Measurements from ENCODE around the gene ARHGAP21.

ARHGAP21 gene

GRCh38 chr10:24715246-24715769 is 8.4 kb downstream of the ARHGAP21 start:
- DNase-seq (ENCODE audit: low spot score) = no peak
- TF ChIP-seq, protein P1, sequence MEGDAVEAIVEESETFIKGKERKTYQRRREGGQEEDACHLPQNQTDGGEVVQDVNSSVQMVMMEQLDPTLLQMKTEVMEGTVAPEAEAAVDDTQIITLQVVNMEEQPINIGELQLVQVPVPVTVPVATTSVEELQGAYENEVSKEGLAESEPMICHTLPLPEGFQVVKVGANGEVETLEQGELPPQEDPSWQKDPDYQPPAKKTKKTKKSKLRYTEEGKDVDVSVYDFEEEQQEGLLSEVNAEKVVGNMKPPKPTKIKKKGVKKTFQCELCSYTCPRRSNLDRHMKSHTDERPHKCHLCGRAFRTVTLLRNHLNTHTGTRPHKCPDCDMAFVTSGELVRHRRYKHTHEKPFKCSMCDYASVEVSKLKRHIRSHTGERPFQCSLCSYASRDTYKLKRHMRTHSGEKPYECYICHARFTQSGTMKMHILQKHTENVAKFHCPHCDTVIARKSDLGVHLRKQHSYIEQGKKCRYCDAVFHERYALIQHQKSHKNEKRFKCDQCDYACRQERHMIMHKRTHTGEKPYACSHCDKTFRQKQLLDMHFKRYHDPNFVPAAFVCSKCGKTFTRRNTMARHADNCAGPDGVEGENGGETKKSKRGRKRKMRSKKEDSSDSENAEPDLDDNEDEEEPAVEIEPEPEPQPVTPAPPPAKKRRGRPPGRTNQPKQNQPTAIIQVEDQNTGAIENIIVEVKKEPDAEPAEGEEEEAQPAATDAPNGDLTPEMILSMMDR (IDR thresholded peaks at IDR 0.05; ENCODE audit: extremely low read depth, insufficient read depth, missing control alignments) = no peak
- in situ Hi-C loops (cut with MboI; ENCODE audit: low pct_unique_long_range_greater_than_20kb, low sequenced_read_pairs, unreplicated experiment) = no loop called here

DNA sequence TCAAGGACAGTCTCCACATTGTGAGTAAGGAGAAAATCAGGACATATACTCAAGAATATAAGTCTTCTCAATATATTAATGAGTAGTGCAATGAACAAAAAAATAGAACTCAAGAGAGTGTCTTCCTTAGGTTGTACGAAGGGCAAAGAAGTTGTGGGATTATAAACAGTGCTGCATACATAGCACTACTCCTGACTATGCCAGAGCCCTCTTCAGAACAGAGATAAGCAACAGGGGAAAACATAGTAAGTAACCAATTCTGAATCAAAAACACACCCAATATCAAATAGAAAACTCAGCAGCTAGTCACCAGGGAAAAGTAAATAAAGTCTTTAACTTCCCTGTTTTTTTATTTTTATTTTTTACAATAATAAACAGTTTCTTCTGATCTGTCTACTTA is 10.6 kb downstream of the ARHGAP21 start:
- TF ChIP-seq, protein P1 (IDR thresholded peaks at IDR 0.05; ENCODE audit: extremely low read depth, insufficient read depth, missing control alignments) = no peak
- in situ Hi-C loops (cut with MboI; ENCODE audit: low pct_unique_long_range_greater_than_20kb, low sequenced_read_pairs, unreplicated experiment) = no loop called here
- DNase-seq (ENCODE audit: low spot score) = no peak

DNA sequence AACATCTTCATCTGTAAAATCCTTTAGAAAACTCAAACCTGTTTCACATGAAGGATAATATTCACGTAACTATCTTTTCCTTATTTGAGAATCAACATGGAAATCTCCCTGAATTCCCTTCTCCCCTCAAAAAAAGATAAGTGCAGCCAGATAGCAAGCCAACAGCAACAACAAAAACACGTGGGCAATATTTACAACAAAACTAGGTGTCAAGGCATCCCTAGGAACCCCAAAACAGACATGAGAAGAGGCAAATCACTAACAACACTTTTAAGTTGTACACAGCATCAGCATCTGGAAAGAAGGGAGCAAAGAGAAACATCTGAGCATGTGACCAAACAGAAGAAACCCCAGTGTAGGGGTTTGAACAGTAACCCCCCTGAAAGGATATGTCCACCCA is 12.2 kb downstream of the ARHGAP21 start:
- DNase-seq (ENCODE audit: low spot score) = no peak
- TF ChIP-seq, protein P1 (IDR thresholded peaks at IDR 0.05; ENCODE audit: extremely low read depth, insufficient read depth, missing control alignments) = no peak
- in situ Hi-C loops (cut with MboI; ENCODE audit: low pct_unique_long_range_greater_than_20kb, low sequenced_read_pairs, unreplicated experiment) = no loop called here

- TF ChIP-seq, protein P1 (IDR thresholded peaks at IDR 0.05; ENCODE audit: extremely low read depth, insufficient read depth, missing control alignments) = no peak
- in situ Hi-C loops (cut with MboI; ENCODE audit: low pct_unique_long_range_greater_than_20kb, low sequenced_read_pairs, unreplicated experiment) = no loop called here
- no peak for DNase-seq (ENCODE audit: low spot score)
Measured at GRCh38 chr10:24708081-24708480, 15.6 kb downstream of the ARHGAP21 start.

DNA sequence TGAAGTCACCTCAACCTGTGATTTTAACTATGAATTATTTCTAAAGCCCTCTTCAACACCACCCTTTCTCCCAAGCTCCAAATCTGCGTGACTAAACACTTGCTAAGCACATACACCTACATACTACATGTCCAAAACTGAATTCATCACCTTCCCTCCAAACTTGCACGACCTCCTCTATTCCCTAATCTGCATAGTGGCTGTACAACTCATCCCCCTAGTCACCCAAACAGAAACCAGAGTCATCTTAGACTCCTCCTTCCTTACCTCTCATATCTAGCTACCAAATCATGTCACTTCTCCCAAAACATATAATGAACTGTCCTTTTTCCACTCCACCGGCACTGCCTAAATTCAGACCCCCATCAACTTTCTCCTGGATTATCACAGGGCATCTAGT is 16.2 kb downstream of the ARHGAP21 start:
- TF ChIP-seq, protein P1 (IDR thresholded peaks at IDR 0.05; ENCODE audit: extremely low read depth, insufficient read depth, missing control alignments) = no peak

DNA sequence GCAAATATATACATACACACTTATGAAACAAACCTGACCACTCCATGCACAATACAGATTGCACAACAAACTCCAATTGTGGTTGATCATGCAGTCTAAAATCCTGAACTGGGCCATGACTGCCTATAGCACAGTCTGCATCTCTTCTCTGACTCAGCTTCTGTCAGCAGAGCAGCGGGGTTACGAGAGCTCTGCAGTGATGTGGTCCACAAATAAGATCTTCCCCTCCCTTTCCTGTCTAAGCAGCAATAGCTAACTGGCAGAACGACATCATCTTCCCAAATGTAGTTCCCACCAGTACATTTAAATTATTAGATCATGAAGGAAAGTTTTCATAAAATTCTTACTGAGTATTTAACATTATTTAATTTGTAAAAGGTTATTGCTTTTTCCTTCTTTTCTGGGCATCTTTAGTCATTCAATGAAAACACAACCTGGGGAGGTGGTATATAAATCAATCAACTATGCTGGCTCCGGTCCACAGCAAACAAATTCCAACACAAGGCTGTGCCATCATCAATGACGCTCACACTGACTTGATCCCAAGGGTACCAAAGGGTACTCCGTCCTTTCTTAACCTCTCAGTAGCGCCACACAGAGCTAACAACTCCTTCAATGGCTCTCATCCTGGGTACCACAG is 17.1 kb downstream of the ARHGAP21 start:
- in situ Hi-C loops (cut with MboI; ENCODE audit: low pct_unique_long_range_greater_than_20kb, low sequenced_read_pairs, unreplicated experiment) = no loop called here
- TF ChIP-seq, protein P1 (IDR thresholded peaks at IDR 0.05; ENCODE audit: extremely low read depth, insufficient read depth, missing control alignments) = no peak
- DNase-seq (ENCODE audit: low spot score) = peak; percentile 20

More for the DNA sequence above, 16.2 kb downstream of the ARHGAP21 start:
- in situ Hi-C loops (cut with MboI; ENCODE audit: low pct_unique_long_range_greater_than_20kb, low sequenced_read_pairs, unreplicated experiment) = no loop called here
- peak; percentile 12 for DNase-seq (ENCODE audit: low spot score)

Data from GM13977 (cell line).